Esophagus (tissue), 2 donors: ENCODE results near the gene RSRC2. TPM values are rescaled to one million over a fixed set of nuclear protein-coding genes. Genes with fewer than 3 reads are reported as not detected.
"Not testable (repeated sequence)": the region's sequence is repeated elsewhere in the genome, so short reads cannot be mapped to it uniquely, and the experiment has no call there.

Experiments used
- H3K27ac ChIP-seq, 2 donors: one replicate each; pipeline ENCODE4 v1.5.1; 2013; ENCODE audit warnings: low read depth in 2 of 2, mild to moderate bottlenecking in 2 of 2, inconsistent platforms in 1 of 2, low read length in 1 of 2, moderate library complexity in 1 of 2
- H3K27me3 ChIP-seq, 2 donors: one replicate each; pipeline ENCODE4 v1.6.1; 2013; ENCODE audit warnings: low read length in 2 of 2, control low read depth in 1 of 2, mild to moderate bottlenecking in 1 of 2; ENCODE audit not compliant: insufficient read depth in 2 of 2, control insufficient read depth in 1 of 2
- H3K36me3 ChIP-seq, 2 donors: one replicate each; pipeline ENCODE4 v1.6.1; 2013; ENCODE audit warnings: low read length in 1 of 2; ENCODE audit not compliant: control insufficient read depth in 2 of 2, insufficient read depth in 2 of 2
- H3K4me1 ChIP-seq, 2 donors: one replicate each; pipeline ENCODE4 v1.6.1; 2013; ENCODE audit warnings: low read length in 1 of 2; ENCODE audit not compliant: control insufficient read depth in 2 of 2, insufficient read depth in 2 of 2
- H3K4me3 ChIP-seq, 2 donors: one replicate each; pipeline ENCODE4 v1.5.1; 2013; ENCODE audit warnings: low read length in 2 of 2, mild to moderate bottlenecking in 2 of 2, low read depth in 1 of 2, moderate library complexity in 1 of 2
- H3K9me3 ChIP-seq, 2 donors: one replicate each; pipeline ENCODE4 v1.6.1; 2013; ENCODE audit warnings: mild to moderate bottlenecking in 2 of 2, low read depth in 1 of 2, low read length in 1 of 2, moderate library complexity in 1 of 2; ENCODE audit not compliant: control insufficient read depth in 2 of 2, insufficient read depth in 1 of 2
- WGBS, 2 donors: extraction: QIAGEN DNeasy Blood & Tissue Kit; methylation state at CpG; one replicate each; pipeline ENCODE4 v1.1.7; 2013; 5-methylcytosine and 5-hydroxymethylcytosine counted together
- polyA plus RNA-seq, 2 donors: library from polyadenylated mRNA; stranded (reverse); fragments of 200-250 nt; gene quantifications; one replicate each; pipeline ENCODE4 v1.2.3, GENCODE V29; 2013
- donor health status: healthy with polysubstance abuse.
- donor health status: Bipolar disorder and iron deficiency.

The RSRC2 gene
- polyA plus RNA-seq, 2 donors: 44.0 to 49.8 TPM

- 89 to 91% methylated on average over 2 of the region's 2 CpGs for WGBS, 2 donors
- no peaks in the 10 kb centered on the region for H3K27me3 ChIP-seq
- no peaks in the 10 kb centered on the region for H3K4me1 ChIP-seq
- peaks cover 9 to 21% of the 10 kb centered on the region in 2 donors for H3K36me3 ChIP-seq
- peak overlapping the region; percentile 47 to 52 for H3K27ac ChIP-seq
- H3K4me3 ChIP-seq: no peak overlapping the region
- no peaks in the 10 kb centered on the region for H3K9me3 ChIP-seq
These were observed 52.4 kb downstream of the RSRC2 start for GRCh38 chr12:122474324-122474716.

- no peaks in the 10 kb centered on the region for H3K27me3 ChIP-seq
- 64 to 71% methylated on average over 19 of the region's 19 CpGs for WGBS, 2 donors
- H3K36me3 ChIP-seq: peaks cover 9 to 20% of the 10 kb centered on the region in 2 donors
- H3K27ac ChIP-seq: peak overlapping the region; percentile 9 to 77
- no peak overlapping the region for H3K4me3 ChIP-seq
- no peaks in the 10 kb centered on the region for H3K4me1 ChIP-seq
- no peaks in the 10 kb centered on the region for H3K9me3 ChIP-seq
These were observed 53.0 kb downstream of the RSRC2 start for GRCh38 chr12:122473543-122474323.

DNA sequence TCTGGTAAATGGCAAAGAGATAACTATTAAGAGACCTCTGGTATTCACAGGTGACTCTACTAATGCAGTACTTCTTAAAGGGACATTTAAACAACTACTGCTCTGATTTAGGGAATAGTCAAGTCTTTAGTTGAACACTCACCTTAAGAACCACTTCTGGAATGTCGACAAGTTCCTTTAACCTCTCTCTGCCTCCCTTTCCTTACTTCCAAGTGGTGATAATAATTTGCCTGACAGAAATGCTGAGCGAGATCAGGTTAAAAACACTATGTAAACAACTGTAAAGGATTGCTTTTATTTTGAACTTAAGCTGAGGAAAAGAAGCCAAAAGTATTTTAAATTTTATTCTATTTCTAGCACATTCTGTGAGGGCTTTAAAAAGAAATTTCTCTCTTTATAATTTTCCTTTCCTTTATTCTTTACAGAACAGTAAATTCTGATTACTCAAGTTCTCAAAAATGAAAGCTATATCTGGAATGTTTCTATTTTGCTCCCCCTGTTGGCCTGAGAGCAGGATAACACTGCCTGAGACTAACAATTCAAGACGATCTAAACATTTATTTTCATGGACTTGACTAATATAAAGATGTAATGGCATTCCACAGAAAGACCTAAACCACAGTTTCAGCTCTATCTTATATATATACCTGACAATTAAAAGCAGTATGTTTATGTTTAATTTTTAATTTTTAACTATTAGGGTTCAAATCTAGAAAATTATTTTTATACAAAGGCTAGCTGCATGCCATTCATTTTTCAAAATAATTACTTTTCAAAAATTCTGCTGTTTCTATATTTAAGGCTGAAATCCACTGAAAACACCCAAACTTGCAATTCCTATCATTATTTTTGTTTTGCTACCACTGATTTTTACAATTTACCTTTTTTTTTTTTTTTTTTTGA is 55.2 kb downstream of the RSRC2 start:
- Histone ChIP-seq H3K9me3 (no peaks in the 10 kb centered on the region), H3K4me1 (peaks cover 0 to 3% of the 10 kb centered on the region in 2 donors), H3K27ac (peak overlapping the region in 1 of 2 donors; percentile 68), H3K4me3 (no peak overlapping the region), H3K36me3 (peaks cover 3 to 16% of the 10 kb centered on the region in 2 donors), H3K27me3 (no peaks in the 10 kb centered on the region)
- WGBS, 2 donors: 33 to 34% methylated on average over 3 of the region's 3 CpGs

GRCh38 chr12:122470576-122470975 is 56.2 kb downstream of the RSRC2 start:
- H3K27ac ChIP-seq, H3K4me1 ChIP-seq, H3K36me3 ChIP-seq, H3K27me3 ChIP-seq, H3K4me3 ChIP-seq, H3K9me3 ChIP-seq: not testable (repeated sequence)
- 94 to 97% methylated on average over 7 of the region's 7 CpGs for WGBS, 2 donors

- not testable (repeated sequence) for H3K27me3 ChIP-seq, H3K9me3 ChIP-seq, H3K36me3 ChIP-seq, H3K4me1 ChIP-seq, H3K4me3 ChIP-seq
- H3K27ac ChIP-seq: peak overlapping the region in 1 of 2 donors; percentile 8
- 81 to 83% methylated on average over 6 of the region's 6 CpGs for WGBS, 2 donors
These were observed 56.9 kb downstream of the RSRC2 start for GRCh38 chr12:122469856-122470255.

GRCh38 chr12:122467983-122468382 is 58.8 kb downstream of the RSRC2 start:
- 35 to 54% methylated on average over 4 of the region's 4 CpGs for WGBS, 2 donors
- Histone ChIP-seq H3K4me3 (no peak overlapping the region), H3K36me3 (peaks cover 0 to 4% of the 10 kb centered on the region in 2 donors), H3K27me3 (no peaks in the 10 kb centered on the region), H3K4me1 (peaks cover 0 to 5% of the 10 kb centered on the region in 2 donors), H3K27ac (peak overlapping the region; percentile 74 to 82), H3K9me3 (no peaks in the 10 kb centered on the region)

DNA sequence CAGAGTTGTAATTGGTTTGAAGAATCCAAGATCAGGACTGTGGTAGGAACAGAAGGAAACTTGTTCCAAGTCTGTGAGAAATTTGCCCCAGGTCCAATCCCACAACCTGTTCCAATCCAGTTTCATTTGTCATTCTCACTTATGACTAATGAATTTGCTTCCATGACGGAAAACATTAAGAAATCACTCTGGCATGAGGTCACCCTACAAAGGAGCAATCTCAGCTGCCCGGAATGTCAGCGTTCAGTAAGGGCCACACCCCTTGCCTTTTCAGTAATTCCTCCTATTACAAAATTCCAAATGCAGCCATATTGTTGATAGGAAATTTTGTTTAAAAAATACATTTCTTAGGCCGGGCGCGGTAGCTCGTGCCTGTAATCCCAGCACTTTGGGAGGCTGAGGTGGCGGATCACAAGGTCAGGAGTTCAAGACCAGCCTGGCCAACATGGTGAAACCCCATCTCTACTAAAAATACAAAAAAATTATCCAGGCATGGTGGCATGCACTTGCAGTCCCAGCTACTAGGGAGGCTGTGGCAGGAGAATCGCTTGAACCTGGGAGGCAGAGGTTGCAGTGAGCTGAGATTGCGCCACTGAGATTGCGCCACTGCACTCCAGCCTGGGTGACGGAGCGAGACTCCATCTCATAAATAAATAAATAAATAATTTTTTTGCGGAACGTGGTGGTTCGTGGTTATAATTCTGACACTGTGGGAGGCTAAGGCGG is 62.3 kb downstream of the RSRC2 start:
- not testable (repeated sequence) for H3K4me3 ChIP-seq, H3K27me3 ChIP-seq, H3K4me1 ChIP-seq, H3K36me3 ChIP-seq, H3K9me3 ChIP-seq
- WGBS, 2 donors: 60 to 76% methylated on average over 17 of the region's 17 CpGs
- H3K27ac ChIP-seq: peak overlapping the region; percentile 54 to 84

- no peaks in the 10 kb centered on the region for H3K9me3 ChIP-seq
- H3K4me1 ChIP-seq: peaks cover 0 to 2% of the 10 kb centered on the region in 2 donors
- H3K4me3 ChIP-seq: no peak overlapping the region
- no peaks in the 10 kb centered on the region for H3K36me3 ChIP-seq
- no peaks in the 10 kb centered on the region for H3K27me3 ChIP-seq
- no peak overlapping the region for H3K27ac ChIP-seq
- 75 to 77% methylated on average over 2 of the region's 2 CpGs for WGBS, 2 donors
These were observed 66.1 kb downstream of the RSRC2 start for GRCh38 chr12:122460641-122461040.

DNA sequence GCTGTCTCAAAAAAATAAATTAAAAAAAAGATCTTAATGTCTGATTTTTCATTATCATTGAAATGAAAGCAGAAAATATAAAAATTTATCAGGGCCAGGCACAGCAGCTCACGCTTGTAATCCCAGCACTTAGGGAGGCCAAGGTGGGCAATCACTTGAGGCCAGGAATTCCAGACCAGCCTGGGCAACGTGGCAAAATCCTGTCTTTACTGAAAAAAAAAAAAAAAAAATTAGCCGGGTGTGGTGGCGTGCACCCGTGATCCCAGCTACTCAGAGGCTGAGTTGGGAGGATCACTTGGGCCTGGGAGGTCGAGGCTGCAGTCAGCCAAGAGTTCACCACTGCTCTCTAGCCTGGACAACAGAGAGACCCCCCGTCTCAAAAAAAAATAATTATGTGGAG is 66.7 kb downstream of the RSRC2 start:
- WGBS, 2 donors: 89 to 91% methylated on average over 7 of the region's 7 CpGs

More for the DNA sequence above, 66.7 kb downstream of the RSRC2 start:
- Histone ChIP-seq H3K36me3 (no peaks in the 10 kb centered on the region), H3K27me3 (no peaks in the 10 kb centered on the region), H3K4me3 (no peak overlapping the region), H3K27ac (no peak overlapping the region), H3K9me3 (no peaks in the 10 kb centered on the region), H3K4me1 (peaks cover 0 to 2% of the 10 kb centered on the region in 2 donors)
